Thymus (tissue), 11 donors: ENCODE measurements around the gene JAG1. TPM values are rescaled to one million over a fixed set of nuclear protein-coding genes. Genes with fewer than 3 reads are reported as not detected.

Source experiments
- DNase-seq, 9 donors: peaks; one replicate each; pipeline ENCODE4 v3.0.0-alpha.2; 2013; ENCODE audit warnings: low spot score in 9 of 9, low read depth in 6 of 9, missing footprints in 1 of 9
- H3K27ac ChIP-seq, 2 donors: one replicate each; pipeline ENCODE4 v1.5.1; 2013; ENCODE audit warnings: control low read depth in 1 of 2, low read depth in 1 of 2, low read length in 1 of 2, mild to moderate bottlenecking in 1 of 2, moderate library complexity in 1 of 2
- H3K27me3 ChIP-seq, 2 donors: one replicate each; pipeline ENCODE4 v1.5.1; 2013; ENCODE audit warnings: low read length in 1 of 2; ENCODE audit not compliant: control insufficient read depth in 2 of 2, insufficient read depth in 1 of 2
- H3K36me3 ChIP-seq, 2 donors: one replicate each; pipeline ENCODE4 v1.5.1; 2013; ENCODE audit warnings: low read length in 1 of 2, mild to moderate bottlenecking in 1 of 2, moderate library complexity in 1 of 2; ENCODE audit not compliant: control insufficient read depth in 2 of 2, insufficient read depth in 2 of 2
- H3K4me1 ChIP-seq, 2 donors: one replicate each; pipeline ENCODE4 v1.5.1; 2013; ENCODE audit warnings: low read length in 2 of 2; ENCODE audit not compliant: control insufficient read depth in 2 of 2, insufficient read depth in 2 of 2
- H3K4me3 ChIP-seq, 2 donors: one replicate each; pipeline ENCODE4 v1.5.1; 2013; ENCODE audit warnings: low read length in 2 of 2, control low read depth in 1 of 2, mild to moderate bottlenecking in 1 of 2
- H3K9me3 ChIP-seq, 2 donors: one replicate each; pipeline ENCODE4 v1.5.1; 2013; ENCODE audit warnings: low read length in 1 of 2, mild to moderate bottlenecking in 1 of 2; ENCODE audit not compliant: control insufficient read depth in 2 of 2, insufficient read depth in 1 of 2
- WGBS: extraction: QIAGEN DNeasy Blood & Tissue Kit; methylation state at CpG from one replicate; pipeline ENCODE4 v1.1.7; 2013; 5-methylcytosine and 5-hydroxymethylcytosine counted together
- polyA plus RNA-seq: library from polyadenylated mRNA; stranded (reverse); fragments of 200-250 nt; gene quantifications from one replicate; pipeline ENCODE4 v1.2.3, GENCODE V29; 2013
- total RNA-seq: library from RNA; stranded (reverse); fragments of 120-200 nt; gene quantifications from one replicate; pipeline ENCODE4 v1.2.4, GENCODE V29; 2013
- donor health status: healthy.

Gene JAG1
- total and polyA plus RNA-seq, 2 donors = 8.1 to 18.4 TPM

- Histone ChIP-seq H3K4me3 (no peak overlapping the region), H3K27ac (no peak overlapping the region), H3K36me3 (no peaks in the 10 kb centered on the region), H3K4me1 (no peaks in the 10 kb centered on the region), H3K27me3 (peaks cover 0 to 2% of the 10 kb centered on the region in 2 donors), H3K9me3 (no peaks in the 10 kb centered on the region)
- DNase-seq = no peak
- 91% methylated on average over 3 of the region's 3 CpGs for whole genome bisulfite sequencing
Observed at GRCh38 chr20:10682939-10683338, 9.1 kb upstream of the JAG1 start.

- DNase-seq = no peak
- Histone ChIP-seq H3K36me3 (no peaks in the 10 kb centered on the region), H3K27ac (no peak overlapping the region), H3K27me3 (peaks cover 0 to 8% of the 10 kb centered on the region in 2 donors), H3K4me3 (no peak overlapping the region), H3K9me3 (no peaks in the 10 kb centered on the region), H3K4me1 (no peaks in the 10 kb centered on the region)
- 95% methylated on average over 4 of the region's 4 CpGs for WGBS
Observed at GRCh38 chr20:10681494-10681893, 7.7 kb upstream of the JAG1 start.

- DNase-seq = no peak
- Histone ChIP-seq H3K27me3 (peaks cover 2 to 16% of the 10 kb centered on the region in 2 donors), H3K9me3 (no peaks in the 10 kb centered on the region), H3K27ac (no peak overlapping the region), H3K4me1 (no peaks in the 10 kb centered on the region), H3K4me3 (no peak overlapping the region), H3K36me3 (no peaks in the 10 kb centered on the region)
- WGBS = 92% methylated on average over 4 of the region's 4 CpGs
Observed at GRCh38 chr20:10680571-10680970, 6.8 kb upstream of the JAG1 start.

DNA sequence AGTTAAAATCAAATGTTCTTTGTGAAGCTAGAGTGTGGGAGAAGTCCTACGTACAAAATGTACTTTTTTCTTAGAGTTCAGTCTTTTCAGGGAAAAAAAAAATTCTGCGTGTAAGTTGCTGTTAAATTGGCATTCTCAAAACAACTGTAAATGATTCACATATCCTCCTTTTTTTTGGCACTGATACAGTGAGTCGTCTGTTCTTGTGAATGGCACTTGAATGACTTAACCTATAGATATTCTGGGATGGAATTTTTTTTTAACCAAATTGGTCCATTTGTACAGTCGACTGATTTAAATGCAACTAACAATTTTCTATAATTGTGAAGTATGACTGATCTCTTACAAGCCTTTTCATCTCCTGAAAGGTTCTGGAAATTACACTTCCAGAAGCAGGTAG lies 5.5 kb upstream of the JAG1 start:
- WGBS = 92% methylated on average over 4 of the region's 4 CpGs
- no peak for DNase-seq
- Histone ChIP-seq H3K4me3 (no peak overlapping the region), H3K27me3 (peaks cover 14 to 28% of the 10 kb centered on the region in 2 donors), H3K4me1 (peaks cover 0 to 7% of the 10 kb centered on the region in 2 donors), H3K36me3 (no peaks in the 10 kb centered on the region), H3K9me3 (no peaks in the 10 kb centered on the region), H3K27ac (no peak overlapping the region)

GRCh38 chr20:10676518-10676917 lies 2.7 kb upstream of the JAG1 start:
- no peaks in the 10 kb centered on the region for H3K9me3 ChIP-seq
- H3K27me3 ChIP-seq = peaks cover 42 to 54% of the 10 kb centered on the region in 2 donors
- 9% methylated on average over 3 of the region's 3 CpGs for WGBS
- no peaks in the 10 kb centered on the region for H3K36me3 ChIP-seq
- no peak overlapping the region for H3K4me3 ChIP-seq
- no peak for DNase-seq
- peaks cover 2 to 23% of the 10 kb centered on the region in 2 donors for H3K4me1 ChIP-seq
- H3K27ac ChIP-seq = no peak overlapping the region

- peaks cover 52 to 65% of the 10 kb centered on the region in 2 donors for H3K27me3 ChIP-seq
- no peaks in the 10 kb centered on the region for H3K9me3 ChIP-seq
- no peak overlapping the region for H3K27ac ChIP-seq
- DNase-seq = no peak
- H3K4me3 ChIP-seq = no peak overlapping the region
- no peaks in the 10 kb centered on the region for H3K36me3 ChIP-seq
- H3K4me1 ChIP-seq = peaks cover 2 to 26% of the 10 kb centered on the region in 2 donors
- 97% methylated on average over 4 of the region's 4 CpGs for WGBS
Observed at GRCh38 chr20:10675450-10675848, 1.6 kb upstream of the JAG1 start.

DNA sequence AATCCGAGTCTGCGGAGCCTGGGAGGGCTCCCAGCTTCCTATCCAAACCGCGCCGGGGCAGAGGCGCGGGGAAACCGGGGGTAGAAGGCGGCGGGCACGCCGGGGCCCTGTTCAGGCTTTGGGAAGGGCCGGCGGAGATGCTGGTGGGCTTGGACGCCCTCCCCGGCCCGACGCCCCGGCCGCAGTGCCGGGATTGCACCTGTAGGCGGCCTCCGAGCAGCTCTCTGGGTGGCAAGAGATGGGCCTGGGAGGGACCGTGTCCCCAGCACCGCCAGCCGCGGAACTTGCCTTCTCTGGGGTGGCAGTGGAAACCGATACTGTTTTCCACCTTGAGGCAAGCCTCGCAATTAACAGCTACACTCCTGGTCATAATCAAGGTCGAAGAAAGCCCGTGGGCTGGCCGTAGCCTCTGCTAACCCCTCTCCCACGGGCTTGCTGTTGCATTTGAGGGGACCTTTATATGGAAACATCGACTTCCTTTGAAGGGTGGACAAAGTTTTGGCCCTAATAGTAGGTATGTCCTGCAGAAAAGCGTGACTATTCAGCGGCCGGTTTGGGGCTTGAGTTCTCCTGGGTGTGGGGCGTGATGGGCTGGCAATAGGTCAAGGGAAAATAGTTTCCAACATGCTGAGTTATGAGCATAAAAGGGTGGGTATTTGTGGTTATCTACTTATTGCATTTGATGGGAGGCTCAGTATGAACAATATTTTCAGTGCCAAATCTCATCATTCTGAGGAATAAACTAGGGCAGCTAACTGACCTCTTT lies 1.1 kb upstream of the JAG1 start:
- WGBS = 6% methylated on average over 38 of the region's 38 CpGs
- DNase-seq = peak in 5 of 9 donors; percentile 29 to 68 (median 53)
- peaks cover 2 to 26% of the 10 kb centered on the region in 2 donors for H3K4me1 ChIP-seq

GRCh38 chr20:10673176-10673841 lies 490 bp downstream of the JAG1 start:
- Histone ChIP-seq H3K4me1 (peaks cover 2 to 26% of the 10 kb centered on the region in 2 donors), H3K9me3 (no peaks in the 10 kb centered on the region), H3K27ac (peak overlapping the region; percentile 43 to 79), H3K4me3 (peak overlapping the region; percentile 50 to 62), H3K36me3 (no peaks in the 10 kb centered on the region), H3K27me3 (peaks cover 59 to 67% of the 10 kb centered on the region in 2 donors)
- DNase-seq = peak in 5 of 9 donors; percentile 15 to 56 (median 28)
- under 1% methylated on average over 73 of the region's 73 CpGs for WGBS

More for the DNA sequence above, 1.1 kb upstream of the JAG1 start:
- Histone ChIP-seq H3K4me3 (peak overlapping the region; percentile 50 to 62), H3K27ac (peak overlapping the region; percentile 76 to 84), H3K9me3 (no peaks in the 10 kb centered on the region), H3K36me3 (no peaks in the 10 kb centered on the region), H3K27me3 (peaks cover 58 to 68% of the 10 kb centered on the region in 2 donors)

DNA sequence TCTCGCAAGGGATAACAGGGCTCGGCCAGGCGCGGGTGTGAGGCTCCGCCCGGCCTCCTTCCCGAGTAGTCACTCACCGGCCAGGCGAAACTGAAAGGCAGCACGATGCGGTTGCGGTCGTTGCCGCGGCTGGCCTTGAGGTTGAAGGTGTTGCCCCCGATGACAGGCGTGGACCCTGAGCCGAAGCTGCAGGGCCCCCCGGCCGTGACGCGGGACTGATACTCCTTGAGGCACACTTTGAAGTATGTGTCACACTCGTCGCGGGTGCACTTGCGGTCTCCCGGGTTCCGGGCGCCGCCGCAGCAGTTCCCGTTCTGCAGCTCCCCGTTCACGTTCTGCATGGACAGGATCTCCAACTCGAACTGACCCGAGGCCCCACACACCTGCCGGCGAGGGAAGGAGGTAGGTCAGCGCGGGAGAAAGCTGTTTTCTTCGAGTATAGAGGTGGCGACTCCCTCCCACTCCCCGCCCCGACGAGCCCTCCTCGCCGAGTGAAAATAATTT lies 1.1 kb downstream of the JAG1 start:
- Histone ChIP-seq H3K9me3 (no peaks in the 10 kb centered on the region), H3K4me1 (peaks cover 2 to 26% of the 10 kb centered on the region in 2 donors), H3K36me3 (no peaks in the 10 kb centered on the region), H3K4me3 (peak overlapping the region; percentile 50 to 62), H3K27ac (peak overlapping the region; percentile 36 to 70), H3K27me3 (peaks cover 59 to 67% of the 10 kb centered on the region in 2 donors)
- DNase-seq = peak in 3 of 9 donors; percentile 11 to 52 (median 24)
- WGBS = under 1% methylated on average over 47 of the region's 47 CpGs
